BJ (cell line): ENCODE measurements around the gene EPHA3. TPM values are rescaled to one million over a fixed set of nuclear protein-coding genes. Genes with fewer than 3 reads are reported as not detected.

Experiments used
- CTCF ChIA-PET: fragments of 350-600 bp; formaldehyde crosslinking; extraction: SDS; loops from one replicate; lab custom pipeline; 2021; ENCODE audit warnings: antibody characterized with exemption, inconsistent platforms; lab: Yijun Ruan, JAX
- POLR2A ChIA-PET: fragments of 300-600 bp; sonication (Branson Sonifier 250); formaldehyde crosslinking; extraction: SDS; loops from one replicate; lab custom pipeline; 2021; ENCODE audit warnings: antibody characterized with exemption; lab: Charles Lee
- DNase-seq: peaks from one replicate; pipeline ENCODE4 v3.0.0-alpha.2; 2011; ENCODE audit warnings: low read depth
- H3K27me3 ChIP-seq: 2 replicates; pipeline ENCODE4 v1.6.0; 2011; ENCODE audit warnings: low read length; ENCODE audit not compliant: control insufficient read depth, insufficient read depth
- H3K36me3 ChIP-seq: 2 replicates; pipeline ENCODE4 v1.5.1; 2011; ENCODE audit warnings: low read length; ENCODE audit not compliant: control insufficient read depth, insufficient read depth
- H3K4me3 ChIP-seq: 2 replicates; pipeline ENCODE4 v1.5.1; 2011; ENCODE audit warnings: low read depth, mild to moderate bottlenecking, control low read depth, low read length
- CTCF ChIP-seq: IDR thresholded peaks from 2 replicates; pipeline ENCODE4 v1.5.1; 2011; ENCODE audit warnings: low read depth, mild to moderate bottlenecking, control low read depth, inconsistent platforms, low read length, moderate library complexity; ENCODE audit not compliant: insufficient read depth
- polyA plus RNA-seq: library from polyadenylated mRNA; depleted of rRNA; stranded (reverse); fragments of >200 nt; gene quantifications from 2 replicates; pipeline ENCODE4 v1.2.3, GENCODE V29; 2011

The EPHA3 gene
- polyA plus RNA-seq, 1 experiment: 0.12 TPM

DNA sequence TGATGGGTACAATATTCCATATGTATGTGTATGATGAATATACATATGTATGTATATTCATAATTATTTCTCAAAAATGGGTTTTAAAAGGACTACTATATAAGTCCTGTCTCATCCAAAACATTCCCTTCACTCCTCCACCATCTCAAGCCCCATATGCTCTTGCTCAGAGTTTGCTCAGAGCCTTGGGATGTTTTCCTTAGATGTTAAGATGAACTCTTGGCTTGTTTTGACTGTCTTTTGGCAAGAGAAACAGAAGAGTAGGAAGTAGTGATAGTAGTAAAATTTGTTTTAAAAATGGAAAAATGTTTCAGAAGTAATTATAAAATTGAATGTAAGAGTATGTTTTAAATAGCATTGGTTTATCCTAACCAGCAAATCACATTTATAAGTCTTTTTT is 6.2 kb upstream of the EPHA3 start:
- Histone ChIP-seq H3K36me3 (no peaks in the 10 kb centered on the region), H3K27me3 (no peaks in the 10 kb centered on the region), H3K4me3 (no peak overlapping the region)
- ChIA-PET CTCF (no interaction called here), POLR2A (no interaction called here)
- TF ChIP-seq CTCF: no peak
- DNase-seq: no peak

DNA sequence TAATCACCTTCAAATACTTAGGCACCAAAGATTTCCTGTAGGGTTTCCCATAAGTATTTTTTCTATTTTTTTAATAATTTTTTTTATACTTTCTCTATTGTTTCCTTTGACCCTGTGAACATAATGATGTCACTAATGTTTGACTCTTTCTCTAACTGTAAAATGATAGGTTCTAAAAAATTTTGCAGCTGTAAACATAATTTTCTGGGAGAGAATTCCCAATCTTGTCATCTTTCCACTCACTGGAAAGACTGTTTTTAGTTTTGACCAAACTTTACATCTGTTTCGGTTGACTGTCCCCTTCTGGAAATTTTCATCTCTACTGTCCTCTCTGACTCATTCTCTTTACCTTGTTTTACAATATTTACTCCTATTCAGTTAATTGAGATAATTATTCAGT is 5.5 kb upstream of the EPHA3 start:
- ChIA-PET POLR2A (no interaction called here), CTCF (no interaction called here)
- no peak for DNase-seq
- Histone ChIP-seq H3K36me3 (no peaks in the 10 kb centered on the region), H3K27me3 (no peaks in the 10 kb centered on the region), H3K4me3 (no peak overlapping the region)
- TF ChIP-seq CTCF: no peak

- CTCF ChIA-PET: no interaction called here
- no peak for TF ChIP-seq CTCF
- POLR2A ChIA-PET: no interaction called here
Observed at GRCh38 chr3:89104499-89104898, 2.9 kb upstream of the EPHA3 start.

DNA sequence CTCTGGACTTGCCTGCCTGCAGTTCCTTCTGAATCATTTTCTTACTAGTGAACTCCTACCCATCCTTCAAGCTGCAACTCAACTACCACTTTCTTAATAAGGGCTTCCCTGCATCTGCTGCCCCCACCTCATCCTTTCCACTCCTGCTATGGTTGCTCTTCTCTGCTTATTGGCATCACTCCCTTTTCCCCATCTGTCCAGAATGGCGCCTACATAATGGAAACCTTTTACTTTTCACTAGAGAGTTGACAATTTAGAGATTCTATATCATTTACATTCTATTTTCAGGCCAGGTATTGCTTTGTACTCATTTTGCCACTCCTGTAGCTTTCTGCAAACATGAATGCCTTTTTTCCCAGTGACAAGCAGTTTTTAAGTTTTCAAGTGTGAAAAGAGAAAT is 1.9 kb upstream of the EPHA3 start:
- POLR2A ChIA-PET: no interaction called here
- no peak for TF ChIP-seq CTCF
- no peaks in the 10 kb centered on the region for H3K36me3 ChIP-seq
- no peak for DNase-seq
- H3K27me3 ChIP-seq: peaks cover 1% of the 10 kb centered on the region; the same call in 1 of the 2 replicates
- no peak overlapping the region for H3K4me3 ChIP-seq
- CTCF ChIA-PET: no interaction called here

More at GRCh38 chr3:89104499-89104898, 2.9 kb upstream of the EPHA3 start:
- H3K4me3 ChIP-seq: no peak overlapping the region
- H3K27me3 ChIP-seq: peaks cover 1% of the 10 kb centered on the region; the same call in 1 of the 2 replicates
- DNase-seq: no peak
- H3K36me3 ChIP-seq: no peaks in the 10 kb centered on the region

- Histone ChIP-seq H3K4me3 (no peak overlapping the region), H3K27me3 (peaks cover 1% of the 10 kb centered on the region; the same call in 1 of the 2 replicates), H3K36me3 (no peaks in the 10 kb centered on the region)
- TF ChIP-seq CTCF: no peak
- ChIA-PET POLR2A (no interaction called here), CTCF (no interaction called here)
- DNase-seq: no peak
Observed at GRCh38 chr3:89108291-89108550, 800 bp downstream of the EPHA3 start.
